Stimulated activated CD4-positive, alpha-beta T cell treated with anti-CD3 and anti-CD28 coated beads, Interleukin-4, amount 100 ng/mL, for 1 hour (primary cell): ENCODE results near the gene ANKS1B.
A peak's percentile ranks its signal among the peaks of the same experiment; 100 is the strongest.

Experiments
- DNase-seq: peaks from one replicate; pipeline ENCODE4 v3.0.0-alpha.2; 2020

Gene ANKS1B

GRCh38 chr12:98740751-98741150 is 1244.0 kb downstream of the ANKS1B start:
- DNase-seq, result no peak

- no peak for DNase-seq
Measured at GRCh38 chr12:98738539-98738938, 1246.2 kb downstream of the ANKS1B start.

- no peak for DNase-seq
Measured at GRCh38 chr12:98738002-98738401, 1246.7 kb downstream of the ANKS1B start.

- no peak for DNase-seq
Measured at GRCh38 chr12:98737322-98737712, 1247.4 kb downstream of the ANKS1B start.

- no peak for DNase-seq
Measured at GRCh38 chr12:98736352-98737321, 1248.1 kb downstream of the ANKS1B start.

- no peak for DNase-seq
Measured at GRCh38 chr12:98735821-98736220, 1248.9 kb downstream of the ANKS1B start.

GRCh38 chr12:98733667-98734350 is 1250.9 kb downstream of the ANKS1B start:
- DNase-seq, result no peak

- no peak for DNase-seq
Measured at GRCh38 chr12:98730412-98730811, 1254.3 kb downstream of the ANKS1B start.

- DNase-seq, result no peak
Measured at GRCh38 chr12:98727196-98727595, 1257.5 kb downstream of the ANKS1B start.

GRCh38 chr12:98725476-98726247 is 1259.1 kb downstream of the ANKS1B start:
- peak; percentile 40 for DNase-seq

- no peak for DNase-seq
Measured at GRCh38 chr12:98724384-98725155, 1260.2 kb downstream of the ANKS1B start.

- no peak for DNase-seq
Measured at GRCh38 chr12:98721204-98721702, 1263.5 kb downstream of the ANKS1B start.

GRCh38 chr12:98719515-98720504 is 1264.9 kb downstream of the ANKS1B start:
- DNase-seq, result no peak

- no peak for DNase-seq
Measured at GRCh38 chr12:98714426-98714825, 1270.3 kb downstream of the ANKS1B start.

GRCh38 chr12:98709022-98709421 is 1275.7 kb downstream of the ANKS1B start:
- DNase-seq, result no peak

- DNase-seq, result no peak
Measured at GRCh38 chr12:98701166-98701565, 1283.6 kb downstream of the ANKS1B start.

- no peak for DNase-seq
Measured at GRCh38 chr12:98699586-98699985, 1285.2 kb downstream of the ANKS1B start.

GRCh38 chr12:98698603-98699463 is 1285.9 kb downstream of the ANKS1B start:
- peak; percentile 38 for DNase-seq

- DNase-seq, result no peak
Measured at GRCh38 chr12:98697209-98697608, 1287.5 kb downstream of the ANKS1B start.
